Measurements from ENCODE around the gene PTPRO.

Gene PTPRO

DNA sequence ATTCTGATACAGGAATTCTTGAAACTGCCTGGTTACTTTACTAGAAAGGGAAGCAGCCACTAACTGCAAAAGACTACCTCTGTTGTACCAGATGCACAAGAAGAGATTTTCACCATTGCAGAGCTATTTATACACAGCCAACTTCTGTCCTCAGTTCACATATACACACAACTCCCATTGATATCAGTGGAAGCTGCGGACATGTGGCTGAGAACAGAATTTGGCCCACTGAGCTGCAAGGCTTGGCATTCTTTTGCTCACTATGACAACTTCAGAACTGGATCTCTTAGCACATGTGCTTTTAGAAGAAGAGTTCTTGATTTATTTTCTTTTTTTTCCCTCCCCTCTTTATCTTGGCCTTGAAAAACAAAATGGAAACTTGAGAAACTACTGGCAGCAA, 28.3 kb downstream of the PTPRO start:
- Histone ChIP-seq H3K4me2 (ENCODE audit: low read length) (no peak overlapping the region), H3K79me2 (ENCODE audit: control insufficient read depth, low read length) (no peaks in the 10 kb centered on the region), H3K27me3 (ENCODE audit: control insufficient read depth, low read length) (no peaks in the 10 kb centered on the region), H4K20me1 (ENCODE audit: control insufficient read depth, insufficient read depth, low read depth, low read length) (no peaks in the 10 kb centered on the region), H3K4me1 (ENCODE audit: control insufficient read depth, low read length) (no peaks in the 10 kb centered on the region), H3K36me3 (ENCODE audit: control insufficient read depth, low read length) (no peaks in the 10 kb centered on the region), H3K4me3 (ENCODE audit: low read length) (no peak overlapping the region), H3F3A (ENCODE audit: control insufficient read depth, insufficient read depth) (no peaks in the 10 kb centered on the region), H3K27ac (ENCODE audit: low read depth, low read length) (no peak overlapping the region), H3K9me2 (replicated peaks; ENCODE audit: control insufficient read depth, low read length) (no peaks in the 10 kb centered on the region), H3K9me3 (ENCODE audit: control insufficient read depth, insufficient read depth, low read length) (no peaks in the 10 kb centered on the region)
- TF ChIP-seq, protein P1, sequence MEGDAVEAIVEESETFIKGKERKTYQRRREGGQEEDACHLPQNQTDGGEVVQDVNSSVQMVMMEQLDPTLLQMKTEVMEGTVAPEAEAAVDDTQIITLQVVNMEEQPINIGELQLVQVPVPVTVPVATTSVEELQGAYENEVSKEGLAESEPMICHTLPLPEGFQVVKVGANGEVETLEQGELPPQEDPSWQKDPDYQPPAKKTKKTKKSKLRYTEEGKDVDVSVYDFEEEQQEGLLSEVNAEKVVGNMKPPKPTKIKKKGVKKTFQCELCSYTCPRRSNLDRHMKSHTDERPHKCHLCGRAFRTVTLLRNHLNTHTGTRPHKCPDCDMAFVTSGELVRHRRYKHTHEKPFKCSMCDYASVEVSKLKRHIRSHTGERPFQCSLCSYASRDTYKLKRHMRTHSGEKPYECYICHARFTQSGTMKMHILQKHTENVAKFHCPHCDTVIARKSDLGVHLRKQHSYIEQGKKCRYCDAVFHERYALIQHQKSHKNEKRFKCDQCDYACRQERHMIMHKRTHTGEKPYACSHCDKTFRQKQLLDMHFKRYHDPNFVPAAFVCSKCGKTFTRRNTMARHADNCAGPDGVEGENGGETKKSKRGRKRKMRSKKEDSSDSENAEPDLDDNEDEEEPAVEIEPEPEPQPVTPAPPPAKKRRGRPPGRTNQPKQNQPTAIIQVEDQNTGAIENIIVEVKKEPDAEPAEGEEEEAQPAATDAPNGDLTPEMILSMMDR (IDR thresholded peaks at IDR 0.05; ENCODE audit: low read depth, low read length, poor library complexity, severe bottlenecking): no peak
- no peak for TF ChIP-seq EZH2phosphoT487 (IDR thresholded peaks at IDR 0.05; ENCODE audit: borderline replicate concordance, low read length)

DNA sequence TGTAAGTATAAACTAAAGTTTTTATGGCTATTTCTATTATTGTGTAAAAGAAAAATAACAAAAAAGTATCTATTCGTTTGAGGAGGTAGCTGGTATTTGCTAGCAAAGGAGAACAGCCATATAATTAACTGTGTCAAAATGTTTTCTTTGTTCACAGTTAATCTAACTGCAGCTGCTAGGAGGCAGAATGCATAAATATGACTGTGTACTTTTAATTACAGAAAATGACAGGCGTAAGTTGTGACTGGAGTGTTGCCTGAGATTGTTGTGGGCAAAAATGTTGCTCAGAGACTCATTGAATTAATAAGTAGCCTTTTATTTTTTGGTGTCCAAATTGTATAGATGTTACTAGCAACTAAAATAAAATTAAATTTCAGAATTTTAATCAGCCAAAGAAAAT, 33.5 kb downstream of the PTPRO start:
- TF ChIP-seq EZH2phosphoT487 (IDR thresholded peaks at IDR 0.05; ENCODE audit: borderline replicate concordance, low read length): no peak
- TF ChIP-seq, protein P1 (IDR thresholded peaks at IDR 0.05; ENCODE audit: low read depth, low read length, poor library complexity, severe bottlenecking): no peak

DNA sequence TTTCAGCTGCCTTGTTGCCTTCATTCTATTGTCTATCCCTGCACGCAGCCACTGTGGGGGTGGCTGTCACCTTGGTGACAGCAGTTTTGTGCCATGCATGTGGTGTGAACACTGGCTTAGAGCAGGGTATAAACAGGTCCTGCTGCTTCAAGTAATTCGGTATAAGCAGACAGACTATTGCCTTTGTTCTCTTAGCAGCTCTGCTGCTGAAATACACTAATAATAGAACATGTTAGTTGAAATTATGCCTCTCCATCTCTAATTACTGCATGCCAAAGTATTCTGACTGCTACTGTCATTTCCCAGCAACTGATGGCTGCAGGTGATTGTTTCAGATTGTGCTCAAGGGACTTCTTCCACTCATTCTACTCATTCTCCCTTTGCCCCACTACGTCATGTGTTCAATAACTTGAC, 34.6 kb downstream of the PTPRO start:
- Histone ChIP-seq H4K20me1 (ENCODE audit: control insufficient read depth, insufficient read depth, low read depth, low read length) (no peaks in the 10 kb centered on the region), H3K27ac (ENCODE audit: low read depth, low read length) (no peak overlapping the region), H3K4me3 (ENCODE audit: low read length) (no peak overlapping the region), H3K27me3 (ENCODE audit: control insufficient read depth, low read length) (no peaks in the 10 kb centered on the region), H3K4me1 (ENCODE audit: control insufficient read depth, low read length) (no peaks in the 10 kb centered on the region), H3K79me2 (ENCODE audit: control insufficient read depth, low read length) (no peaks in the 10 kb centered on the region), H3F3A (ENCODE audit: control insufficient read depth, insufficient read depth) (no peaks in the 10 kb centered on the region), H3K36me3 (ENCODE audit: control insufficient read depth, low read length) (no peaks in the 10 kb centered on the region), H3K4me2 (ENCODE audit: low read length) (no peak overlapping the region), H3K9me2 (replicated peaks; ENCODE audit: control insufficient read depth, low read length) (no peaks in the 10 kb centered on the region), H3K9me3 (ENCODE audit: control insufficient read depth, insufficient read depth, low read length) (no peaks in the 10 kb centered on the region)
- TF ChIP-seq EZH2phosphoT487 (IDR thresholded peaks at IDR 0.05; ENCODE audit: borderline replicate concordance, low read length): no peak
- TF ChIP-seq, protein P1 (IDR thresholded peaks at IDR 0.05; ENCODE audit: low read depth, low read length, poor library complexity, severe bottlenecking): no peak

More for the DNA sequence above, 33.5 kb downstream of the PTPRO start:
- H4K20me1 ChIP-seq (ENCODE audit: control insufficient read depth, insufficient read depth, low read depth, low read length): no peaks in the 10 kb centered on the region
- H3K4me3 ChIP-seq (ENCODE audit: low read length): no peak overlapping the region
- no peaks in the 10 kb centered on the region for H3K9me3 ChIP-seq (ENCODE audit: control insufficient read depth, insufficient read depth, low read length)
- no peak overlapping the region for H3K4me2 ChIP-seq (ENCODE audit: low read length)
- H3K27me3 ChIP-seq (ENCODE audit: control insufficient read depth, low read length): no peaks in the 10 kb centered on the region
- H3K27ac ChIP-seq (ENCODE audit: low read depth, low read length): no peak overlapping the region
- no peaks in the 10 kb centered on the region for H3K9me2 ChIP-seq (replicated peaks; ENCODE audit: control insufficient read depth, low read length)
- H3K36me3 ChIP-seq (ENCODE audit: control insufficient read depth, low read length): no peaks in the 10 kb centered on the region
- no peaks in the 10 kb centered on the region for H3K79me2 ChIP-seq (ENCODE audit: control insufficient read depth, low read length)
- no peaks in the 10 kb centered on the region for H3F3A ChIP-seq (ENCODE audit: control insufficient read depth, insufficient read depth)
- H3K4me1 ChIP-seq (ENCODE audit: control insufficient read depth, low read length): no peaks in the 10 kb centered on the region
